ENCODE data around the gene OPRD1.
A peak's percentile ranks its signal among the peaks of the same experiment; 100 is the strongest.

Gene OPRD1

DNA sequence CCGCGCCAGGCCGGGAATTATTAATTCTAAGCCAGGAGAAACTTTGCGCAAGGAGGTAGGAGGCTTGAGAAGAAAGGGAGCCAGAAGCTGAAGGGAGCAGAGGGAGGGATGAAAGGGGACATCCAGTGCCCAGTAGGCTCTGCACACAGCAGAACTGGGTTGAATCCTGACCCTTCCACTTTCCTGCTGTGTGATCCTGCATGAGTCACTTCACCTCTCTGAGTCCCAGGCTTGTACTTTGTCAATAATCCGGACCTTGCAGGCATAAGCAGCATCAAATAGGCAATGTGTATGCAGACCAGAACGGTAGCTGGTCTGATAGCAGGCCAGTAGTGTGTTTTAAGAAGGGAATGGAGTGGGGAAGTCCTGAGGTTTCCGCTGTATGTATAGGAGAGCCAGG lies 76.9 kb downstream of the OPRD1 start:
- ChIA-PET CTCF (interaction anchor here (0.9 to 3.3 kb wide), 8 partner anchors 12 to 314 kb away, joined by 3 to 44 read pairs (median 4); partner anchors contain the start of gene EPB41), POLR2A (no interaction called here)
- no peak overlapping the region for H3K4me3 ChIP-seq (ENCODE audit: low read depth, low read length)
- TF ChIP-seq, protein P1, sequence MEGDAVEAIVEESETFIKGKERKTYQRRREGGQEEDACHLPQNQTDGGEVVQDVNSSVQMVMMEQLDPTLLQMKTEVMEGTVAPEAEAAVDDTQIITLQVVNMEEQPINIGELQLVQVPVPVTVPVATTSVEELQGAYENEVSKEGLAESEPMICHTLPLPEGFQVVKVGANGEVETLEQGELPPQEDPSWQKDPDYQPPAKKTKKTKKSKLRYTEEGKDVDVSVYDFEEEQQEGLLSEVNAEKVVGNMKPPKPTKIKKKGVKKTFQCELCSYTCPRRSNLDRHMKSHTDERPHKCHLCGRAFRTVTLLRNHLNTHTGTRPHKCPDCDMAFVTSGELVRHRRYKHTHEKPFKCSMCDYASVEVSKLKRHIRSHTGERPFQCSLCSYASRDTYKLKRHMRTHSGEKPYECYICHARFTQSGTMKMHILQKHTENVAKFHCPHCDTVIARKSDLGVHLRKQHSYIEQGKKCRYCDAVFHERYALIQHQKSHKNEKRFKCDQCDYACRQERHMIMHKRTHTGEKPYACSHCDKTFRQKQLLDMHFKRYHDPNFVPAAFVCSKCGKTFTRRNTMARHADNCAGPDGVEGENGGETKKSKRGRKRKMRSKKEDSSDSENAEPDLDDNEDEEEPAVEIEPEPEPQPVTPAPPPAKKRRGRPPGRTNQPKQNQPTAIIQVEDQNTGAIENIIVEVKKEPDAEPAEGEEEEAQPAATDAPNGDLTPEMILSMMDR (IDR thresholded peaks at IDR 0.05; ENCODE audit: insufficient read depth, low read length, missing control alignments) = no peak
- DNase-seq (ENCODE audit: low read depth, low spot score) = no peak

DNA sequence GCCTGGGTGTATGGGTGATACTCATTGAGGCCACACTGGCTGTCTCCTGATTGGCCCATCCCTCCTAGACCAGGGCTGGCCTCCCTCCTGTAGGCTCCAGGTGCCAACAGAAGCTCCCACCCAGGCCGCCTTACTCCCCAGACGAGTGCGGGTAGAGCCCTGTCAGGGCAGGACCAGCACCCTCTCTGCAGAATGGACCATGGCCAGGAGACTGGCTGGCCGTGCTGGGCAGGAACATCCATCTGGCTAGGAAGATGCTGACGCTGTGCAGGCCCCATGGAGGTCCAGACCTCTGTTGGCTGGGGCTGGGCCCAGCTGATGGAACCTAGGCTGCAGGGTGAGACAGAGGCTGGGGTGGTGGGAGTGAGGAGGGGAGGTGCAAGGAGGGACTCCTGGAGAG lies 77.4 kb downstream of the OPRD1 start:
- ChIA-PET CTCF (interaction anchor here (0.6 to 3.3 kb wide), 7 partner anchors 7 to 313 kb away, joined by 3 to 44 read pairs (median 4); partner anchors contain the start of gene EPB41), POLR2A (no interaction called here)
- no peak overlapping the region for H3K4me3 ChIP-seq (ENCODE audit: low read depth, low read length)
- DNase-seq (ENCODE audit: low read depth, low spot score) = no peak
- TF ChIP-seq, protein P1 (IDR thresholded peaks at IDR 0.05; ENCODE audit: insufficient read depth, low read length, missing control alignments) = no peak

DNA sequence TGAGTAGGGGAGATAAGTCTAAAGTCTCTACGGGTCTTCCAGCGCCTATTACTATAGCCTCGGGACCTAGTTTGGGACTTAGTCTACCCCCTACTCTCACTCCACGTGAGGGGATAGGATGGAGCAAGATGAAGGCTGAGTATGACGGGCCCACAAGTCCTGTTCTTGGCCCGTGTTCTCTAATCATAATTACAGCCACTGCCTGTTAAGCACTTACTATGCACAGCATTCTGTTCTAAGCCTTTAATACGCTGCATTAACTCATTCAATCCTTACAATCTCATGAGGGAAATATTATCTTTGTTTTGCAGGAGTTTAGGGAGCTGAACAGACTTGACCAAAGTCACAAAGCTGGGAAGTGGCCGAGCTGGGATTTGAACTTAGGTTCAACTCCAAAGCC lies 78.5 kb downstream of the OPRD1 start:
- TF ChIP-seq, protein P1 (IDR thresholded peaks at IDR 0.05; ENCODE audit: insufficient read depth, low read length, missing control alignments) = no peak
- POLR2A ChIA-PET = no interaction called here
- CTCF ChIA-PET = interaction anchor here (1.2 to 10.7 kb wide), 5 partner anchors 8 to 312 kb away, joined by 3 to 182 read pairs (median 7); no protein-coding TSS in a partner anchor
- no peak for DNase-seq (ENCODE audit: low read depth, low spot score)
- no peak overlapping the region for H3K4me3 ChIP-seq (ENCODE audit: low read depth, low read length)

GRCh38 chr1:28890836-28891235 lies 78.9 kb downstream of the OPRD1 start:
- ChIA-PET POLR2A (no interaction called here), CTCF (interaction anchor here (0.6 to 10.7 kb wide), 9 partner anchors 9 to 312 kb away, joined by 3 to 182 read pairs (median 4); no protein-coding TSS in a partner anchor)
- no peak overlapping the region for H3K4me3 ChIP-seq (ENCODE audit: low read depth, low read length)
- TF ChIP-seq, protein P1 (IDR thresholded peaks at IDR 0.05; ENCODE audit: insufficient read depth, low read length, missing control alignments) = no peak
- DNase-seq (ENCODE audit: low read depth, low spot score) = no peak

- TF ChIP-seq, protein P1 (IDR thresholded peaks at IDR 0.05; ENCODE audit: insufficient read depth, low read length, missing control alignments) = no peak
- CTCF ChIA-PET = interaction anchor here (0.6 to 10.7 kb wide), 9 partner anchors 9 to 311 kb away, joined by 3 to 182 read pairs (median 4); no protein-coding TSS in a partner anchor
- H3K4me3 ChIP-seq (ENCODE audit: low read depth, low read length) = no peak overlapping the region
- DNase-seq (ENCODE audit: low read depth, low spot score) = no peak
- POLR2A ChIA-PET = no interaction called here
Observed at GRCh38 chr1:28891256-28891655, 79.3 kb downstream of the OPRD1 start.

DNA sequence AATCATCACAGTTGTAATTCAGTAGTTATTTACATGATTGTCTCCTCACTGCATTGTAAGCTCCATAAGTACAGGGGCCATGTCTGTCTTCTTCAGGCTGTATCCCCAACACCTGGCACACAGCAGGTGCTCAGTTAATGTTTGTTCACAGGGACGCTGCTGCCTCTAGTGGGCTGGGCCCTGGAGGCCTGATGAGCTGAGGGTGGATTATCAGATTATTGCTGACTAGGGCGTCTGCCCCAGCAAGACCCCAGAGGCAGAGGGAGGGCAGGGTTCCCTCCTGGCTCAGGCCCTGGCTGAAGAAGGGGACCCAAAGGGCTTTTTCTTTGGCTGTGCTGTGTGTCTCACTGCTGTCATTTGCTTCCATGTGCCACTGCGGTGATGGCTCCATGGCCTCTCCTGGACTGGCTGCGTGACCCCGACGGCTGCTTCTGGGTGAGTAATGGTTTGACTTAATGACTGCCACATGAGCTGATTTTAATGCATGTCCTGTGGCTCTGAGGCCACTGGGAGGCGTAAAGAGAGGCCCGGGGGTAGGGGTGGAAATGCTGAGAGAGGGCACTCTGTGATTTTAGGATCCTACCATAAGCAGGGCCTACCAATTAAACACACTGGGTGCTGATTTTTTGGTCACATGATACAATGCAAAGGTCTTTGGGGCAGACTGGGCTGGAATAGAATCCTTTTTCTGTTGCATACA lies 81.6 kb downstream of the OPRD1 start:
- TF ChIP-seq, protein P1 (IDR thresholded peaks at IDR 0.05; ENCODE audit: insufficient read depth, low read length, missing control alignments) = peak; percentile 44
- DNase-seq (ENCODE audit: low read depth, low spot score) = no peak
- ChIA-PET POLR2A (no interaction called here), CTCF (interaction anchor here (0.9 to 10.7 kb wide), 11 partner anchors 8 to 310 kb away, joined by 3 to 182 read pairs (median 5); no protein-coding TSS in a partner anchor)
- no peak overlapping the region for H3K4me3 ChIP-seq (ENCODE audit: low read depth, low read length)
